ENCODE results near the gene ARPC2.

ARPC2 gene

GRCh38 chr2:218217360-218218267, 625 bp downstream of the ARPC2 start:
- peak; percentile 59 for DNase-seq (ENCODE audit: low read depth)

GRCh38 chr2:218218268-218219185, 1.5 kb downstream of the ARPC2 start:
- DNase-seq (ENCODE audit: low read depth): peak; percentile 24

- DNase-seq (ENCODE audit: low read depth): no peak
These were observed 2.9 kb downstream of the ARPC2 start for GRCh38 chr2:218219934-218220333.

- no peak for DNase-seq (ENCODE audit: low read depth)
These were observed 4.0 kb downstream of the ARPC2 start for GRCh38 chr2:218221000-218221399.

GRCh38 chr2:218223046-218223445, 6.1 kb downstream of the ARPC2 start:
- DNase-seq (ENCODE audit: low read depth): peak; percentile 53

GRCh38 chr2:218224186-218224585, 7.2 kb downstream of the ARPC2 start:
- DNase-seq (ENCODE audit: low read depth): peak; percentile 24

GRCh38 chr2:218226903-218227302, 9.9 kb downstream of the ARPC2 start:
- DNase-seq (ENCODE audit: low read depth): no peak

- DNase-seq (ENCODE audit: low read depth): peak; percentile 54
These were observed 11.5 kb downstream of the ARPC2 start for GRCh38 chr2:218228366-218229090.

- DNase-seq (ENCODE audit: low read depth): peak; percentile 85
These were observed 12.2 kb downstream of the ARPC2 start for GRCh38 chr2:218229239-218229638.

- peak; percentile 69 for DNase-seq (ENCODE audit: low read depth)
These were observed 12.9 kb downstream of the ARPC2 start for GRCh38 chr2:218229851-218230250.

- DNase-seq (ENCODE audit: low read depth): peak; percentile 69
These were observed 13.9 kb downstream of the ARPC2 start for GRCh38 chr2:218230882-218231281.

- DNase-seq (ENCODE audit: low read depth): no peak
These were observed 16.6 kb downstream of the ARPC2 start for GRCh38 chr2:218233543-218233942.

GRCh38 chr2:218234521-218234920, 17.5 kb downstream of the ARPC2 start:
- DNase-seq (ENCODE audit: low read depth): no peak

GRCh38 chr2:218235017-218235416, 18.0 kb downstream of the ARPC2 start:
- DNase-seq (ENCODE audit: low read depth): no peak

GRCh38 chr2:218236829-218237228, 19.8 kb downstream of the ARPC2 start:
- no peak for DNase-seq (ENCODE audit: low read depth)

- DNase-seq (ENCODE audit: low read depth): no peak
These were observed 21.9 kb downstream of the ARPC2 start for GRCh38 chr2:218238887-218239286.

GRCh38 chr2:218244204-218244603, 27.2 kb downstream of the ARPC2 start:
- DNase-seq (ENCODE audit: low read depth): no peak

- DNase-seq (ENCODE audit: low read depth): no peak
These were observed 27.7 kb downstream of the ARPC2 start for GRCh38 chr2:218244665-218245064.

- DNase-seq (ENCODE audit: low read depth): no peak
These were observed 28.2 kb downstream of the ARPC2 start for GRCh38 chr2:218245214-218245613.

GRCh38 chr2:218249691-218250090, 32.7 kb downstream of the ARPC2 start:
- DNase-seq (ENCODE audit: low read depth): no peak

GRCh38 chr2:218252509-218253231, 35.7 kb downstream of the ARPC2 start:
- DNase-seq (ENCODE audit: low read depth): peak; percentile 26

All from ELR (cell line).